22Rv1 (cell line): ENCODE results near the gene GSTCD.
"Not testable (repeated sequence)": the region's sequence is repeated elsewhere in the genome, so short reads cannot be mapped to it uniquely, and the experiment has no call there.

Experiments used
- ZFX ChIP-seq: fragments of 450-650 bp; IDR thresholded peaks from 2 replicates; pipeline ENCODE4 v1.6.1; 2017; ENCODE audit warnings: antibody characterized with exemption, borderline replicate concordance
- TF ChIP-seq, protein P1 (sequence below): fragments of 450-650 bp; IDR thresholded peaks from 2 replicates; pipeline ENCODE4 v1.5.1; 2017; ENCODE audit warnings: mild to moderate bottlenecking

DNA sequence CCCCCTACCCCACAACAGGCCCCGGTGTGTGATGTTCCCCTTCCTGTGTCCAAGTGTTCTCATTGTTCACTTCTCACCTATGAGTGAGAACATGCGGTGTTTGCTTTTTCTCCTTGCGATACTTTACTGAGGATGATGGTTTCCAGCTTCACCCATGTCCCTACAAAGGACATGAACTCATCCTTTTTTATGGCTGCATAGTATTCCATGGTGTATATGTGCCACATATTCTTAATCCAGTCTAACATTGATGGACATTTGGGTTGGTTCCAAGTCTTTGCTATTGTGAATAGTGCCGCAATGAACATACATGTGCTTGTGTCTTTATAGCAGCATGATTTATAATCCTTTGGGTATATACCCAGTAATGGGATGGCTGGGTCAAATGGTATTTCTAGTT, 21.3 kb downstream of the GSTCD start:
- TF ChIP-seq, protein P1, sequence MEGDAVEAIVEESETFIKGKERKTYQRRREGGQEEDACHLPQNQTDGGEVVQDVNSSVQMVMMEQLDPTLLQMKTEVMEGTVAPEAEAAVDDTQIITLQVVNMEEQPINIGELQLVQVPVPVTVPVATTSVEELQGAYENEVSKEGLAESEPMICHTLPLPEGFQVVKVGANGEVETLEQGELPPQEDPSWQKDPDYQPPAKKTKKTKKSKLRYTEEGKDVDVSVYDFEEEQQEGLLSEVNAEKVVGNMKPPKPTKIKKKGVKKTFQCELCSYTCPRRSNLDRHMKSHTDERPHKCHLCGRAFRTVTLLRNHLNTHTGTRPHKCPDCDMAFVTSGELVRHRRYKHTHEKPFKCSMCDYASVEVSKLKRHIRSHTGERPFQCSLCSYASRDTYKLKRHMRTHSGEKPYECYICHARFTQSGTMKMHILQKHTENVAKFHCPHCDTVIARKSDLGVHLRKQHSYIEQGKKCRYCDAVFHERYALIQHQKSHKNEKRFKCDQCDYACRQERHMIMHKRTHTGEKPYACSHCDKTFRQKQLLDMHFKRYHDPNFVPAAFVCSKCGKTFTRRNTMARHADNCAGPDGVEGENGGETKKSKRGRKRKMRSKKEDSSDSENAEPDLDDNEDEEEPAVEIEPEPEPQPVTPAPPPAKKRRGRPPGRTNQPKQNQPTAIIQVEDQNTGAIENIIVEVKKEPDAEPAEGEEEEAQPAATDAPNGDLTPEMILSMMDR, result not testable (repeated sequence)
- not testable (repeated sequence) for TF ChIP-seq ZFX
